Gastrocnemius medialis (tissue), 4 donors: ENCODE results near the gene MMP26. TPM values are rescaled to one million over a fixed set of nuclear protein-coding genes. Genes with fewer than 3 reads are reported as not detected.

Source experiments
- ATAC-seq, 2 donors: fragments of 150-250 bp; one replicate each; pipeline ENCODE4 v1.9.1; 2016
- DNase-seq, 2 donors: peaks; one replicate each; pipeline ENCODE4 v3.0.0-alpha.2; 2019
- H3K27ac ChIP-seq, 4 donors: fragments of 200-600 bp; sonication (generic); 1 replicate in 1 of 4; 2 replicates in 3 of 4; pipeline ENCODE4 v1.5.1; 2016 to 2018; ENCODE audit warnings: mild to moderate bottlenecking in 2 of 4, moderate library complexity in 1 of 4
- H3K27me3 ChIP-seq, 3 donors: fragments of 200-600 bp; sonication (generic) in 2 of 3; 1 replicate in 1 of 3; 2 replicates in 2 of 3; pipeline versions ENCODE4 v1.5.1 to v1.6.0; 2016 to 2019; ENCODE audit warnings: mild to moderate bottlenecking in 1 of 3, moderate library complexity in 1 of 3
- H3K36me3 ChIP-seq, 2 donors: fragments of 200-600 bp; sonication (generic) in 1 of 2; one replicate each; pipeline ENCODE4 v1.5.1; 2017 to 2018
- H3K4me1 ChIP-seq, 2 donors: fragments of 200-600 bp; sonication (generic) in 1 of 2; one replicate each; pipeline ENCODE4 v1.5.1; 2016 to 2017; ENCODE audit warnings: mild to moderate bottlenecking in 2 of 2
- H3K4me3 ChIP-seq, 4 donors: fragments of 200-600 bp; sonication (generic) in 3 of 4; 1 replicate in 1 of 4; 2 replicates in 3 of 4; pipeline ENCODE4 v1.5.1; 2016 to 2019; ENCODE audit warnings: mild to moderate bottlenecking in 2 of 4
- H3K9me3 ChIP-seq, 3 donors: fragments of 200-600 bp; sonication (generic) in 2 of 3; 1 replicate in 1 of 3; 2 replicates in 2 of 3; pipeline ENCODE4 v1.5.1; 2016 to 2019
- CTCF ChIP-seq, 5 experiments: fragments of 450-650 bp in 3 of 5; fragments of 200-600 bp in 2 of 5; sonication (generic) in 2 of 5; IDR thresholded peaks in 4 of 5; conservative IDR thresholded peaks in 1 of 5; 1 replicate in 4 of 5; 2 replicates in 1 of 5; pipeline ENCODE4 v1.5.1; 2016 to 2019; ENCODE audit warnings: antibody characterized with exemption in 5 of 5, mild to moderate bottlenecking in 3 of 5, moderate library complexity in 3 of 5
- POLR2A ChIP-seq, 2 donors: fragments of 450-650 bp; IDR thresholded peaks; one replicate each; pipeline ENCODE4 v1.6.1; 2017; ENCODE audit warnings: antibody characterized with exemption in 2 of 2, mild to moderate bottlenecking in 2 of 2, moderate library complexity in 2 of 2
- in situ Hi-C, 4 donors: fragments of 200-750 bp; cut with MboI; loops; one replicate each; pipeline versions ENCODE4 v1.15.0 to v1.8.0; 2017; ENCODE audit warnings: low sequenced_read_pairs in 4 of 4
- intact Hi-C: fragments of 100-400 bp; cut with DNase I; formaldehyde crosslinking; loops from one replicate; pipeline ENCODE4 v1.15.1; 2023; ENCODE audit warnings: low total_unique reads
- total RNA-seq, 4 donors: library from RNA; depleted of rRNA; stranded (reverse); fragments of >200 nt; gene quantifications; one replicate each; pipeline versions ENCODE4 v1.1.0 to v1.2.3, GENCODE V29; 2016

Gene MMP26
- total RNA-seq, 4 donors from 2014 or later: not detected

- Histone ChIP-seq H3K36me3 (no peaks in the 10 kb centered on the region), H3K9me3 (no peaks in the 10 kb centered on the region), H3K27ac (no peak overlapping the region), H3K4me3 (no peak overlapping the region), H3K27me3 (no peaks in the 10 kb centered on the region), H3K4me1 (no peaks in the 10 kb centered on the region)
- DNase-seq (no peak), ATAC-seq (no peak)
- TF ChIP-seq POLR2A (IDR thresholded peaks at IDR 0.05) (no peak), CTCF (IDR thresholded peaks at IDR 0.05 in 4 of 5, conservative IDR thresholded peaks at IDR 0.05 in 1 of 5) (no peak)
- intact Hi-C loops (no loop called here), in situ Hi-C loops (no loop called here)
Observed at GRCh38 chr11:4695442-4695841, 9.1 kb upstream of the MMP26 start.

- Histone ChIP-seq H3K9me3 (no peaks in the 10 kb centered on the region), H3K36me3 (no peaks in the 10 kb centered on the region), H3K4me3 (no peak within 1 kb of the TSS), H3K27ac (no peak within 1 kb of the TSS), H3K27me3 (no peaks in the 10 kb centered on the region), H3K4me1 (no peaks in the 10 kb centered on the region)
- in situ Hi-C loops (no loop called here), intact Hi-C loops (no loop called here)
- TF ChIP-seq CTCF (IDR thresholded peaks at IDR 0.05 in 4 of 5, conservative IDR thresholded peaks at IDR 0.05 in 1 of 5) (no peak), POLR2A (IDR thresholded peaks at IDR 0.05) (no peak)
- ATAC-seq (no peak), DNase-seq (no peak)
Observed at GRCh38 chr11:4697585-4697984, 7.0 kb upstream of the MMP26 start, which contains the start of gene OR51E2. OR51E2 (minus strand) TSS chr11:4697853; CDS start chr11:4682711, 15,142 bp downstream.

- peaks cover 6 to 8% of the 10 kb centered on the region in 2 donors for H3K4me1 ChIP-seq
- no peak for TF ChIP-seq POLR2A (IDR thresholded peaks at IDR 0.05)
- TF ChIP-seq CTCF (IDR thresholded peaks at IDR 0.05 in 4 of 5, conservative IDR thresholded peaks at IDR 0.05 in 1 of 5): no peak
- DNase-seq: no peak
- in situ Hi-C loops (no loop called here), intact Hi-C loops (no loop called here)
- no peaks in the 10 kb centered on the region for H3K9me3 ChIP-seq
- H3K27me3 ChIP-seq: no peaks in the 10 kb centered on the region
- no peak overlapping the region for H3K4me3 ChIP-seq
- no peak overlapping the region for H3K27ac ChIP-seq
- no peak for ATAC-seq
- H3K36me3 ChIP-seq: no peaks in the 10 kb centered on the region
Observed at GRCh38 chr11:4699697-4700435, 4.7 kb upstream of the MMP26 start.

GRCh38 chr11:4700436-4700820 lies 4.2 kb upstream of the MMP26 start:
- Histone ChIP-seq H3K4me3 (no peak overlapping the region), H3K36me3 (no peaks in the 10 kb centered on the region), H3K4me1 (peaks cover 8 to 11% of the 10 kb centered on the region in 2 donors), H3K27me3 (no peaks in the 10 kb centered on the region), H3K9me3 (no peaks in the 10 kb centered on the region), H3K27ac (no peak overlapping the region)
- in situ Hi-C loops (no loop called here), intact Hi-C loops (no loop called here)
- no peak for DNase-seq
- no peak for ATAC-seq
- TF ChIP-seq CTCF (IDR thresholded peaks at IDR 0.05 in 4 of 5, conservative IDR thresholded peaks at IDR 0.05 in 1 of 5) (no peak), POLR2A (IDR thresholded peaks at IDR 0.05) (no peak)
